Subcutaneous adipose tissue (tissue), 4 donors: Measurements from ENCODE around the gene CIAO3. TPM values are rescaled to one million over a fixed set of nuclear protein-coding genes. Genes with fewer than 3 reads are reported as not detected.

Source experiments
- CTCF ChIP-seq: fragments of 450-650 bp; IDR thresholded peaks from one replicate; pipeline ENCODE4 v1.5.1; 2016; ENCODE audit warnings: low read depth, mild to moderate bottlenecking, control low read depth, antibody characterized with exemption, moderate library complexity
- total RNA-seq, 4 donors: library from RNA; depleted of rRNA; stranded (reverse); fragments of >200 nt; gene quantifications; one replicate each; pipeline ENCODE4 v1.1.0, GENCODE V29; 2016

Gene CIAO3
- total RNA-seq, 4 donors from 2014 or later, result 17.6 to 39.0 (median 22.5) TPM

- TF ChIP-seq CTCF, result no peak
Observed at GRCh38 chr16:716768-717325, 23.9 kb downstream of the CIAO3 start.

- no peak for TF ChIP-seq CTCF
Observed at GRCh38 chr16:716200-716568, 24.6 kb downstream of the CIAO3 start.

DNA sequence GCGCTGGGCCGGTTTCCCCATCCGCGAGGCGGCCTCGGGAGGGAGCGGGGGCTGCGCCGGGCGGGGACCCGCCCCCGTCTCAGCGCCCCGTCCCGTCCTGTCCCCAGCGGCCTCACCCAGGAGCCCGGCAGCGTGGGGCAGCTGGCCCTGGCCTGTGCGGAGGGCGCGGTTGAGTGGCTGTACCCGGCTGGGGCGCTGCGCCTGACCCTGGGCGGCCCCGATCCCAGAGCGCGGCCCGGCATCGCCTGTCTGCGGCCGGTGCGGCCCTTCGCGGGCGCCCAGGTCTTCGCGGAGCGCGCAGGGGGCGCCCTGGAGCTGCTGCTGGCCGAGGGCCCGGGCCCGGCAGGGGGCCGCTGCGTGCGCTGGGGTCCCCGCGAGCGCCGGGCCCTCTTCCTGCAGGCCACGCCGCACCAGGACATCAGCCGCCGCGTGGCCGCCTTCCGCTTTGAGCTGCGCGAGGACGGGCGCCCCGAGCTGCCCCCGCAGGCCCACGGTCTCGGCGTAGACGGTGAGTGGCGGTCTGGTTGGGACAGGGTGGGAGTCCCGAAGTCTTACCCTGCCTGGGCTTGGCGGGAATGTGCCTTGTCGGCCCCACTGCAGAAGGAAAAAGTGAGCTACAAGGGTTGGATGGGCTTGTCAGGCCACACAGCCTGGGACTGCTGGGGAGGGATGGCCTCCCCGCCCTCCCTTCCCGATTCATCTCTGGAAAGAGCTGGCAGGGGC, 25.2 kb downstream of the CIAO3 start:
- TF ChIP-seq CTCF, result no peak

GRCh38 chr16:714558-715476, 26.0 kb downstream of the CIAO3 start, which contains the start of gene METRN:
METRN (plus strand) TSS chr16:715118; CDS start chr16:715290, 172 bp downstream.
- TF ChIP-seq CTCF, result no peak

DNA sequence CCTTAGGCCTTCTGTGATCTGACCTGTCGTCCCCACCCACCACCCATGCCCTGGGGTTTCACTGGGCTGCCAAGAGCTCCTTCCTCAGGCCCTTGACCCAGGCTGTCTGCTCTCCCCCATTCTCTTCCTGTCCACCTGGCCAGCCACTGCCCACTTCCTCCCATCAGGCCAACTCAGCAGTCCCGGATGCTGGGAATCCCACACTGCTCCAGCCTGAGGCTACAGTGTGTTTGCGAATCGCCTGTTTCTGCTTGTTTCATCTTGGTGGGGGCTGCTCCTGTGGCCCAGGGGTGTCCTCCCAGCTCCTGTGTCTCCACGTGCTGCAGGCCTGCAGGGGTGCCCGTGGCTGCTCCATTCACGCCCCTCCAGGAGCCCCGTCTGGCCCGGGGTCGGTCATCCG, 26.7 kb downstream of the CIAO3 start:
- no peak for TF ChIP-seq CTCF

- no peak for TF ChIP-seq CTCF
Observed at GRCh38 chr16:711548-712320, 29.1 kb downstream of the CIAO3 start.
